Kidney (tissue), 22 donors: ENCODE data around the gene ACADS. TPM values are rescaled to one million over a fixed set of nuclear protein-coding genes. Genes with fewer than 3 reads are reported as not detected.
A peak's percentile ranks its signal among the peaks of the same experiment; 100 is the strongest.

Experiments
- DNase-seq, 5 donors: peaks; one replicate each; pipeline ENCODE4 v3.0.0-alpha.2; 2013 to 2020
- FAIRE-seq: peaks from 2 replicates; lab custom pipeline; 2012; peaks lifted over from hg19 to GRCh38; lab: Jason Lieb, UNC
- H3K27ac ChIP-seq, 2 donors: one replicate each; pipeline ENCODE4 v1.7.0; 2013; ENCODE audit warnings: low read depth in 2 of 2, low read length in 2 of 2, inconsistent platforms in 1 of 2
- H3K27me3 ChIP-seq: one replicate; pipeline ENCODE4 v1.7.1; 2013; ENCODE audit warnings: low read length, inconsistent platforms; ENCODE audit not compliant: control insufficient read depth, insufficient read depth
- H3K36me3 ChIP-seq, 3 donors: one replicate each; pipeline versions ENCODE4 v1.7.0 to v1.7.1; 2013; ENCODE audit warnings: low read length in 3 of 3, control low read depth in 1 of 3, inconsistent platforms in 1 of 3; ENCODE audit not compliant: insufficient read depth in 3 of 3, control insufficient read depth in 2 of 3
- H3K4me1 ChIP-seq, 3 donors: one replicate each; pipeline versions ENCODE4 v1.7.0 to v1.7.1; 2013; ENCODE audit warnings: low read length in 3 of 3, inconsistent platforms in 1 of 3, low read depth in 1 of 3; ENCODE audit not compliant: control insufficient read depth in 2 of 3, insufficient read depth in 2 of 3
- H3K4me3 ChIP-seq, 3 donors: one replicate each; pipeline versions ENCODE4 v1.7.0 to v1.8.1; 2013; ENCODE audit warnings: low read length in 3 of 3, control low read depth in 1 of 3, inconsistent platforms in 1 of 3
- H3K9ac ChIP-seq, 3 donors: one replicate each; pipeline versions ENCODE4 v1.7.0 to v1.7.1; 2013; ENCODE audit warnings: low read length in 3 of 3, control low read depth in 1 of 3, inconsistent platforms in 1 of 3
- H3K9me3 ChIP-seq, 3 donors: one replicate each; pipeline versions ENCODE4 v1.7.0 to v1.7.1; 2013; ENCODE audit warnings: low read length in 3 of 3, control low read depth in 1 of 3, inconsistent platforms in 1 of 3; ENCODE audit not compliant: control insufficient read depth in 2 of 3, insufficient read depth in 1 of 3
- intact Hi-C: fragments of 100-400 bp; cut with DNase I; formaldehyde crosslinking; loops from one replicate; pipeline ENCODE4 v1.11.1; 2022
- long read RNA-seq, 10 donors: library from polyadenylated mRNA in 1 of 10; unstranded in 1 of 10; transcript quantifications; one replicate each; pipeline ENCODE4 v2.0.0 and lab custom pipeline, GENCODE V29; 2021 to 2026
- polyA plus RNA-seq: library from polyadenylated mRNA; stranded (reverse); fragments of 350-450 nt; fragmentation: Illumina TruSeq; extraction: RNeasy Lipid Tissue Mini Kit (QIAGEN cat#74804); gene quantifications from one replicate; pipeline ENCODE4 v1.2.3, GENCODE V29; 2014; ENCODE audit warnings: low read depth, low replicate concordance; ENCODE audit not compliant: insufficient read depth
- total RNA-seq: library from RNA; stranded (reverse); fragmentation: NEBNext Ultra II Directional; extraction: Animal tissue kit (Norgen Biotek cat#: 25700); gene quantifications from one replicate; pipeline ENCODE4 v1.2.1, GENCODE V29; 2021
- TF ChIP-seq, protein P1 (sequence below): IDR thresholded peaks from 3 replicates; pipeline ENCODE4 v1.5.1; 2012; ENCODE audit warnings: mild to moderate bottlenecking, moderate library complexity, borderline replicate concordance; ENCODE audit not compliant: insufficient read depth; ENCODE audit errors: extremely low read depth
- donor health status: control.
- donor health status: control.
- donor health status: control.
- donor health status: control.
- donor health status: control.
- donor health status: DM: yes; HTN: yes; CAD: no.
- donor health status: Normal renal cell carcinoma (clear cell type).

ACADS gene, protein sequence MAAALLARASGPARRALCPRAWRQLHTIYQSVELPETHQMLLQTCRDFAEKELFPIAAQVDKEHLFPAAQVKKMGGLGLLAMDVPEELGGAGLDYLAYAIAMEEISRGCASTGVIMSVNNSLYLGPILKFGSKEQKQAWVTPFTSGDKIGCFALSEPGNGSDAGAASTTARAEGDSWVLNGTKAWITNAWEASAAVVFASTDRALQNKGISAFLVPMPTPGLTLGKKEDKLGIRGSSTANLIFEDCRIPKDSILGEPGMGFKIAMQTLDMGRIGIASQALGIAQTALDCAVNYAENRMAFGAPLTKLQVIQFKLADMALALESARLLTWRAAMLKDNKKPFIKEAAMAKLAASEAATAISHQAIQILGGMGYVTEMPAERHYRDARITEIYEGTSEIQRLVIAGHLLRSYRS
- 24.4 TPM for total RNA-seq
- polyA plus RNA-seq: 133 TPM
- long read RNA-seq, donor 1, transcript ACADS-201 (10 exons, 1,950 nt): major isoform, 7 of 8 reads
- long read RNA-seq, donor 1, partial matches to known transcripts: 0 of 8 reads
- long read RNA-seq, donor 1, other reads (novel, unspliced or antisense): 0 of 8 reads
- long read RNA-seq, donor 2, transcript ACADS-201 (10 exons, 1,950 nt): major isoform, 14 of 14 reads
- long read RNA-seq, donor 2, partial matches to known transcripts: 0 of 14 reads
- long read RNA-seq, donor 2, other reads (novel, unspliced or antisense): 0 of 14 reads
- long read RNA-seq, donor 3, transcript ACADS-201 (10 exons, 1,950 nt): major isoform, 10 of 10 reads
- long read RNA-seq, donor 3, partial matches to known transcripts: 0 of 10 reads
- long read RNA-seq, donor 3, other reads (novel, unspliced or antisense): 0 of 10 reads
- long read RNA-seq, donor 4, transcript ACADS-201 (10 exons, 1,950 nt): major isoform, 10 of 10 reads
- long read RNA-seq, donor 4, partial matches to known transcripts: 0 of 10 reads
- long read RNA-seq, donor 4, other reads (novel, unspliced or antisense): 0 of 10 reads
- long read RNA-seq, donor 5: 0 reads
- long read RNA-seq, donor 6, transcript ACADS-201 (10 exons, 1,950 nt): major isoform, 11 of 24 reads
- long read RNA-seq, donor 6, partial matches to known transcripts: 13 of 24 reads
- long read RNA-seq, donor 6, other reads (novel, unspliced or antisense): 0 of 24 reads
- long read RNA-seq, donor 7, transcript ACADS-201 (10 exons, 1,950 nt): major isoform, 46 of 63 reads
- long read RNA-seq, donor 7, partial matches to known transcripts: 5 of 63 reads
- long read RNA-seq, donor 7, other reads (novel, unspliced or antisense): 12 of 63 reads
- long read RNA-seq, donor 8, transcript ACADS-201 (10 exons, 1,950 nt): major isoform, 8 of 15 reads
- long read RNA-seq, donor 8, partial matches to known transcripts: 7 of 15 reads
- long read RNA-seq, donor 8, other reads (novel, unspliced or antisense): 0 of 15 reads
- long read RNA-seq, donor 9, transcript ACADS-201 (10 exons, 1,950 nt): major isoform, 5 of 5 reads
- long read RNA-seq, donor 9, partial matches to known transcripts: 0 of 5 reads
- long read RNA-seq, donor 9, other reads (novel, unspliced or antisense): 0 of 5 reads
- long read RNA-seq, donor 10, transcript ACADS-201 (10 exons, 1,950 nt): major isoform, 8 of 14 reads
- long read RNA-seq, donor 10, partial matches to known transcripts: 6 of 14 reads
- long read RNA-seq, donor 10, other reads (novel, unspliced or antisense): 0 of 14 reads

DNA sequence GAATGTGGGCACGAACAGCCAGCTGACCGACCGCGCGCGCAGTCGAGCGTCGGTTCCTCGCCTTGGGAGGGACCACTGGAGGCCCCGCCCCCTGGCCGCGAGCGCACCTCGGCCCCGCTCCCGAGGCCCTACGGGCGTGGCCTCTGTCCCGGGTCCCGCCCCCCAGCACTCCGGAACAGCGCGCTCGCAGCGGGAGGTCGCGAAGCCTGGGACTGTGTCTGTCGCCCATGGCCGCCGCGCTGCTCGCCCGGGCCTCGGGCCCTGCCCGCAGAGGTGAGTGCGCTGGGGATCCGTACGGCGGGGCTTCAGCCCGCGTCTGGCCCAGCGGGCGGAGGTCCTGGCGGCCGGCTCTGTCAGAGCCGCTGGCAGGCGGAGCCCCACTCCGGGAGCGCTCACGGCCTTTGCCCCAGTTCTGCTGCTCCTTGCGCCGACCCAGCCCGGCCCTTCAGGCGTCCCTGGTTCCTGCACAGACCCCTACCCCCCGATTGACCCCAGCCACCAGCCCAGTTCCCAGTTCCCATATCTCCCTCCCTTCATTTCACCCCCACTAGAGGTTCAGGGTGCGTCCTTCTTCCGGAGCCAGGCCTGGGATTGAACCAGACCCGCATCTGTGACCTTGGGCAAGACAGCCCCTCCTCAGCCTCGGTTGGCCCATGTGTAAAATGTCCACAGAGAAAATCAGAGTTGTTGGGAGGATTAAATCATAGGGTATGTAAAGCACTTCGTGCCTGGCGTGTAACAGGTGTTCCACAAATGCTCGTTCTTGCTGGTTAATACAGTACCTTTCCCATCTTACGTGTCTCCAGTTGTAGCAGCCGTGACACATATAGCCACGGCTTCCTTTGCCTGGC lies at the start of gene ACADS:
Gene ACADS (plus strand): TSS at position 168 of the 851 bp plus-strand sequence. CDS start 60 bp downstream, at position 228.
- TF ChIP-seq, protein P1, sequence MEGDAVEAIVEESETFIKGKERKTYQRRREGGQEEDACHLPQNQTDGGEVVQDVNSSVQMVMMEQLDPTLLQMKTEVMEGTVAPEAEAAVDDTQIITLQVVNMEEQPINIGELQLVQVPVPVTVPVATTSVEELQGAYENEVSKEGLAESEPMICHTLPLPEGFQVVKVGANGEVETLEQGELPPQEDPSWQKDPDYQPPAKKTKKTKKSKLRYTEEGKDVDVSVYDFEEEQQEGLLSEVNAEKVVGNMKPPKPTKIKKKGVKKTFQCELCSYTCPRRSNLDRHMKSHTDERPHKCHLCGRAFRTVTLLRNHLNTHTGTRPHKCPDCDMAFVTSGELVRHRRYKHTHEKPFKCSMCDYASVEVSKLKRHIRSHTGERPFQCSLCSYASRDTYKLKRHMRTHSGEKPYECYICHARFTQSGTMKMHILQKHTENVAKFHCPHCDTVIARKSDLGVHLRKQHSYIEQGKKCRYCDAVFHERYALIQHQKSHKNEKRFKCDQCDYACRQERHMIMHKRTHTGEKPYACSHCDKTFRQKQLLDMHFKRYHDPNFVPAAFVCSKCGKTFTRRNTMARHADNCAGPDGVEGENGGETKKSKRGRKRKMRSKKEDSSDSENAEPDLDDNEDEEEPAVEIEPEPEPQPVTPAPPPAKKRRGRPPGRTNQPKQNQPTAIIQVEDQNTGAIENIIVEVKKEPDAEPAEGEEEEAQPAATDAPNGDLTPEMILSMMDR: no peak
- DNase-seq: peak; percentile 88 to 96 (median 93)
- H3K4me3 ChIP-seq: peak within 1 kb of the TSS; percentile 48 to 82 (median 53)
- H3K9ac ChIP-seq: peak within 1 kb of the TSS; percentile 35 to 87 (median 38)
- H3K27ac ChIP-seq: peak within 1 kb of the TSS; percentile 39 to 70
- peaks cover 0 to 11% (median 10%) of the 10 kb centered on the region in 3 donors for H3K4me1 ChIP-seq
- H3K9me3 ChIP-seq: no peaks in the 10 kb centered on the region
- FAIRE-seq: no peak
- intact Hi-C loops: no loop called here
- H3K27me3 ChIP-seq: no peaks in the 10 kb centered on the region
- H3K36me3 ChIP-seq: peaks cover 2 to 28% (median 21%) of the 10 kb centered on the region in 3 donors

DNA sequence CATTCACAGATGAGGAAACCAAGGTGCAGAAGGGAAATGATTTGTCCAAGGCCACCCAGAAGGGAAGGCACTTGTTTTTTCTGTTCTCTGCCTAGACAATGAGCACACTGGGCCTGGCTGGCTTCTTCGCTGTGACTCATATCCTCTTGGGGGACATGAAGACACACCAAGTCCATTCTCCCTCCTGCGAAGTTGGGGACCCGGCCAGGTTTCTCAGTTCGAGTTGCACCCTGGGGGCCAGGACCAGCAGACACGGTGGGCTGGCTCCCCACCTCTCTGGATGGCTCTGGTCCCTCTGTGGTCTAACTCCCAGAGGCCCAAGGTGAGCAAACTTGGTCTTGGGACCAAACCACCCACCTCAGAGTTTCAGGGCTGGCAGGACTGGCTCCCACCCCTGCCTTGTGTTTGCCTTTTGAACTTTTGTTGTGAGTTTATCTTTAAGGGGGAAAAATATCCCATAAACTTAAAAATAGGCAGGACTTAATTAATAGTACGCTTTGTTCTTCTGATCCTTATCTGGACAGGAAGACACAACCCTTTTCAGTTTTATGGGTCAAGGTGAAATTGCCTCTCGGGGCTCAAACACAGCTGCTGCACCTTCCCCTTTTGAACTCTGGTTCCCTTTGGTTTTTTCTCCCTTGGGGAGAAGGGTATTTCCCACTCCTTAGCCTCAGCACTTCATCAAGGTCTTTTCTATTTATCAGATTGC lies 47.7 kb upstream of the ACADS start:
- Histone ChIP-seq H3K27me3 (no peaks in the 10 kb centered on the region), H3K36me3 (no peaks in the 10 kb centered on the region), H3K9ac (no peak overlapping the region), H3K27ac (no peak overlapping the region), H3K4me3 (no peak overlapping the region), H3K9me3 (no peaks in the 10 kb centered on the region), H3K4me1 (no peaks in the 10 kb centered on the region)
- FAIRE-seq (no peak), DNase-seq (peak in 1 of 5 donors; percentile 78)
- intact Hi-C loops: no loop called here
- TF ChIP-seq, protein P1: no peak
